GM18520 (cell line): Measurements from ENCODE around the gene ZSCAN1.

Experiments
- ATAC-seq: cut with Tn5 transposase; IDR thresholded peaks from one replicate; pipeline ENCODE4 v1.9.1; 2021; ENCODE audit not compliant: unreplicated experiment

ZSCAN1 gene

GRCh38 chr19:58083021-58083420 lies 49.2 kb downstream of the ZSCAN1 start:
- no peak for ATAC-seq

- no peak for ATAC-seq
Observed at GRCh38 chr19:58084596-58085347, 50.9 kb downstream of the ZSCAN1 start.

- ATAC-seq = no peak
Observed at GRCh38 chr19:58085348-58085875, 51.6 kb downstream of the ZSCAN1 start.

GRCh38 chr19:58086825-58087710 lies 53.2 kb downstream of the ZSCAN1 start:
- no peak for ATAC-seq

GRCh38 chr19:58088521-58089052 lies 54.8 kb downstream of the ZSCAN1 start:
- ATAC-seq = no peak

GRCh38 chr19:58089846-58090245 lies 56.0 kb downstream of the ZSCAN1 start:
- no peak for ATAC-seq

- ATAC-seq = no peak
Observed at GRCh38 chr19:58091251-58091995, 57.6 kb downstream of the ZSCAN1 start.

- no peak for ATAC-seq
Observed at GRCh38 chr19:58093071-58093470, 59.2 kb downstream of the ZSCAN1 start.

- no peak for ATAC-seq
Observed at GRCh38 chr19:58095328-58095727, 61.5 kb downstream of the ZSCAN1 start.

GRCh38 chr19:58096884-58097283 lies 63.1 kb downstream of the ZSCAN1 start:
- ATAC-seq = no peak

GRCh38 chr19:58097349-58097748 lies 63.5 kb downstream of the ZSCAN1 start:
- no peak for ATAC-seq

- no peak for ATAC-seq
Observed at GRCh38 chr19:58097781-58098681, 64.2 kb downstream of the ZSCAN1 start, which contains the start of gene ZSCAN18. Gene ZSCAN18 (minus strand): TSS chr19:58098231. CDS start chr19:58090267, 7,964 bp downstream.

GRCh38 chr19:58098682-58098998 lies 64.8 kb downstream of the ZSCAN1 start:
- no peak for ATAC-seq
